Cortex of kidney (tissue), 1 donor: Measurements from ENCODE around the gene CFAP77.

Source experiments
- DNase-seq: peaks from one replicate; lab custom pipeline; 2025; lab: John Stamatoyannopoulos, UW

CFAP77 gene

GRCh38 chr9:132488626-132489025 lies 78.6 kb downstream of the CFAP77 start:
- DNase-seq = no peak

DNA sequence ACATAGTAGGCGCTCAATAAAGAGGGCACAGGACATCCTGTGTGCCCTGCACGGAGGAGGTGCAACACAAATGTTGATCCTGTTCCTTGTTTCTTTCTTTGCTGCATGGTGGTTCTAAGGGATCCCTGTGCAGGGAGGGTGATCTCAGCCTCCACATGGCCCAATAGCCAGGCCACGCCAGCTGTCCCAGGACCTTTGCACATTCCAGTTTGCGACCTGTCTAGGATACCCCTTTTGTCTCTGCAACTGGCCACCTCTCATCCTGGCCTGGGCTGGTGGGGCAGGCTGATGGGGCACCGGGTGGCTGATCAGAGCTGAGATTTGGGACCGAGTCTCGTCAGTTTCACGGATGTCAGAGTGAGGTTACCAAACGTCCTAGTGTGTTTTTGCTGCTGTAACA lies 79.5 kb downstream of the CFAP77 start:
- DNase-seq = no peak

DNA sequence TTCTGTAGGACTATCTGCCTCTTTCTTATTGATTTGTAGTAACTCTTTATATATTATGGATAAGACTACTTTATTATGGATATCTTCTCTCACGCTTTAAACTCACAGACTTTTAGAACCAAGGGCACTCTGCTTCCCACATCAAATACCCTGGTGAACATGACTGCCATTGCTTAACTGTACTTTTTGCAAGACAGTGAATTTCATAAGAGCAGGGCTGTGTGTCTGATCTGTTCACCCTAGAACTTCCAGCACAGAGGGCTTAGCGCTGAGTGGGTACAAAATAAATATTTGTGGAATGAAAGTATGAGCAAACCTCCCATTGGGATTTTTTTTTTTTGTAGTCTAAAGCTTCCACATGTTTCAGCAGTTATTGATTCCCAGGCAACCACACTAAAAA lies 84.8 kb downstream of the CFAP77 start:
- DNase-seq = no peak

- no peak for DNase-seq
Measured at GRCh38 chr9:132497731-132498130, 87.7 kb downstream of the CFAP77 start.

GRCh38 chr9:132498531-132499210 lies 88.7 kb downstream of the CFAP77 start:
- no peak for DNase-seq

DNA sequence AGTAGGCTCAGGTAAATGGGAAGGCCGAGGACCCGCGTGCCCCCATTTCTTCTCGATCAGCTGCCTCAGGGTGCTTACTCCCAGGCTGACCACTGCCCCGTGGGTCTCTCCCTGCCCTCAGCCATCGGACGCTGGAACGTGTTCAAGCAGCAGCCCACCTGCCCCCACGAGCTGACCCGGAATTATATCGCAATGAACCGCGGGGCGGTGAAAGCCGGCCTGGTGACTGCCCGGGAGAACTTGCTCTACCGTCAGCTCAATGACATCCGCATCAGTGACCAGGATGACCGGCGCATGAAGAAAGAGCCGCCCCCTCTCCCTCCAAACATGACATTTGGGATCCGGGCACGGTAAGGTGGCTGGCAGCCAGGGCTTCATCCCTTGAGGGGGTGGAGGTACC lies 89.2 kb downstream of the CFAP77 start:
- no peak for DNase-seq

DNA sequence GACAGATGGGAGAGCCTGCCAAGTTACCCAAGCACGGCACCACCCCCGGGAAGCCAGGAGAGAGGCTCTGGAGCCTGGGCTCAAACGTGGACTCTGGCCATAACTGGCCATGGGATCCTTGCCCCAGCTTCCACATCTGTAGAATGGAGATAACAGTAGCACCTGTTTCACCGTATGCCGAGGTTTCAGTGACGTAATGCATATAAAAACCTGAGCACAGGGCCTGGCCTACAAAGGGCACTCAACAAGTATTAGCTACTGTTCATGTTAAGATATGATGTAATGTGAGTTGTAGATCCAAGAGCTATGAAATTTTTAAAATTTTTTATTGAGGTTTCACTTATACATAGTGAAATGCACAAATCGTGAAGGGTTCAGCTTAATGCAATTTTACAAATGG lies 90.2 kb downstream of the CFAP77 start:
- no peak for DNase-seq

DNA sequence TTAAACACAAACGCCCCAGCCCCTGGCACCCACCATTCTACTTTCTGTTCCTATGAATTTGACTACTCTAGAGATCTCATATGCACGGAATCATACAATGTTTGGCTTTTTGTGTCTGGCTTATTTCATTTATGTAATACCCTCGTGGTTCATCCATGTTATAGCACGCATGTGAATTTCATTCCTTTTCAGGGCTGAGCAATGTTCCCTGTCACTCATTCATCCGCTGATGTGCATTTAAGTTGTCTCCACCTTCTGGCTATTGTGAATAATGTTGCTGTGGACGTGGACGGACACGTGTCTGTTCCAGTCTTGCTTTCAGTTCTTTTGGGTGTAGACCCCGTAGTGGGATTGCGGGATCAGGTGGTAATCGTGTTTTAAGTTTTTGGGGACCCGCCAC lies 92.5 kb downstream of the CFAP77 start:
- DNase-seq = no peak

DNA sequence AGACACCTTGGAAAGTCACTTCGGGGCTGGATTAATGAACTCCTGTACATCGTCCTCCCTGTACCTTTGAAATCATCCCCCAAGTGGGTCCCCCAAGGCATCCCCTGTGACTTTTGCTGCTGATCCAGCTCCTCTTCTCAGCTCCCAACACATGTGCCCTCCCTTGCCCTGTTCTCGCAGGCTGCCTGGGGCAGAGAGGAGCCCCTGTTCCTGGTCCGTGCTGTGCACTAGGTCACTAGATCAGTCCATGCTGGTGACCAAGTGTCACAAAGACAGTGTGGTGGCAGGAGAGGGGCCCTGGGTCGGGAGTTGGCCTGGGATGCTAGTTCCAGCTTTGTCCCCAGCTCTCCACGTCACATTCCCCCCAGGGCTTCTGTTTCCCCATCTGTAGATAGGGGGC lies 93.1 kb downstream of the CFAP77 start:
- no peak for DNase-seq

DNA sequence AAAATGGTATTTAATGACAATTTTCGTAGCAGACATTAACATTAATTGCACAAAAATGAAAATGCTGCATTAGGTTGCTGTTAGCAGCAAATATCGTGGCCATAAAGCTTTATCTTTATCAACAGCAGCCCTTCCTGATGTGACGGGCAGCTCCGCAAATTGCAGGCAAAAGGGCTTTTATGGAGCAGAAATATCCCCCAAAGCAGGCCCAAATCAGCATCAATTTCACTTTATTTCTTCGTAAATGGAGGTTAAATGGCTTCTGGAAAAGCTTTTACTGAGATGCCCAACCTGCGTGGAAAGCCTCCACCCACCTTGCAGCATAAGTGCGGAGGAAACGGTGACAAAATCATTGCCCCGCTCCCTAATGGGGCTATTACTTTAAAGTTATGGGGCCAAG lies 94.5 kb downstream of the CFAP77 start:
- no peak for DNase-seq

GRCh38 chr9:132505991-132506655 lies 96.1 kb downstream of the CFAP77 start:
- DNase-seq = no peak

GRCh38 chr9:132506977-132507669 lies 97.1 kb downstream of the CFAP77 start:
- DNase-seq = no peak

GRCh38 chr9:132507670-132508469 lies 97.9 kb downstream of the CFAP77 start:
- no peak for DNase-seq

DNA sequence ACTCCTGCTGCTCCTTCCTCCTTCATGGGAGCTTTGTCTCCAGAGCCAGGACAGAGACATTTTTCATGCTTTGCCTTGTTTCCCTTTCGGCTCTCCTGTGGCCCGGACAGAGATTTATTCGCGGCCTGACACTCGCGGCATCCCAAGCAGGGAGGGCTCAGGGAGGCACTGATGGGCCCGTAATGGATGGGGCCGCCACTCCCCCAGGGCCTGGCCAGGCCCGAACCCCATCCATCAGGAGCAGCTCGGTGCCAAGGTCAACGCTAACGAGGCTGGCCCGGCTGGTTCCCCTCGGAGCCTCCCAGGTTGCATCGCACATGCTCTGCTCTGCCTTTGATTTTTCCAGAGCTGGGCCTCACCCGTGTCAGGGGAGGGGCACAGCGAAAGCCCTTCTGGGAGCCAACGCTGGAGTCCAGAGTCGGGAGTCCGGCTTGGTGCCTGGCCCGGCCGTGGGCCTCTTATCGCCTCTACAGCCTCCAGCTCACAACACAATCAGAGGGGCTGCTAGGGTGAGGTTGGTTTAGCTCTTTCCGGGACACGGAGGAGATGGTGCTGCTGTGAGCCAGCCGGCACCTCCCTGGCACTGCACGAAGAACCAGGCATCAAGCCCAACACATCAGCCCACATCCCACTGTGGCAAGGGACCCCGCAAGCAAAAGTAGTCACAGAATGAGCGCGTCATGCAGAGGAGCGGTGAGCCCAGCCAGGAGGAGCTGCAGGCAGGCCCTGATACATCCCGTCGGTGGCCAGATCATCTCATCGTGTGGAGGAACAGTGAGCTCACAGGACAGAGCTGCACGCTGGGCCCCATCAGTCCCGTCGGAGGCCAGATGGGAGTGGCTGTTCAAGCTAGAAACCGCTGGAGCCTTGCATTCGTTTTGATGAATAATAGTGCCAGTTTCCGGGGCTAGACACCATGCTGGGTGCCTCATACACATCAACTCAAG lies 100.2 kb downstream of the CFAP77 start:
- no peak for DNase-seq

DNA sequence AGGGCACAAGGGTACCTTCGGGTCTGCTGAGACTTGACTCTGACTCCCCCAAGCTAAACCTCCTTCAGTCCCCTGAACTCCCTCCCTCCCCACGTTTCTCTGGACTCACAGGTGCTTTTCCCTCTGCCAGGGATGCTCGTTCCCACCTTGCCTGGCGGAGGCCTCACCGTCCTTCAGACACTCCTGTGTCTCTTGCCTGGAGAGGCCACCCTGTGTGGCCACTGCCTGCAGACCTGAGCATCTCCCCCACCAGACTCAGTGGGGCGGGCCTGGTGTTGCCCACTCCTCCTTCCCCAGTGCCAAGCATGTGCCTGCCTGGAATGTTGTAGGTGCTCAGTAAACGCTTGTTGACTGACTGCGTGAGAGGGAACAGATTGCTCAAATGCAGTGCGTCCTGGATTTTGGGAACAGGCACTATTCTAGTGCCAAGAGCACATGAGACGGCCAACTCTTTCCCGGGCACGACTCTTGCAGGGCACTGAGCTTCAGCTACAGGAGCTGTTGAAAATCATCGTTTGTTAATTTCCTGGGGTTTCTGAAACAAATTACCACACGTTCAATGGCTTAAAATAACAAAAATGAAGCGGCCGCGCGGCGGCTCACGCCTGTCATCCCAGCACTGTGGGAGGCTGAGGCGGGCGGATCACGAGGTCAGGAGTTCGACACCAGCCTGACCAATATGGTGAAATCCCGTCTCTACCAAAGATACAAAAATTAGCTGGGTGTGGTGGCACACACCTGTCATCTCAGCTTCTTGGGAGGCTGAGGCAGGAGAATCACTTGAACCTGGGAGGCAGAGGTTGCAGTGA lies 101.4 kb downstream of the CFAP77 start:
- DNase-seq = no peak

DNA sequence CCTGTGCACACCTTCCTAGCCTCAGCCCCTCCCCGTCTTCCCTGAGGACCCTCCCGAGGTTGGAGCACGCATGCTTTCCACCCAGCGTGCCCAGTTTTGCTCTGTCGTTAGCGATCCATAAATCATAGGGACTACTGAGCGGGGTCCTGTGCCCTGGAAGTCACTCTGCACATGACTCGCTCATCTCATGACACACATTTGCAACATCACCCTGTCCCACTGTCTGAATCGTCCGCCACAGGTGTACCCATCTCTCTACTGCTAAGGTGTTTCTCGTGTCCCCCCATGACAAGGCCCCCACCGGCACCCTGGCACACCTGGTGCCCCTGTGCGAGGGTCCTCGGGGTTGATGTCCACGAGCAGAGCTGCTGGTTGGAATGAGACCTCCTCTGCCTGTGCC lies 103.4 kb downstream of the CFAP77 start:
- DNase-seq = no peak

DNA sequence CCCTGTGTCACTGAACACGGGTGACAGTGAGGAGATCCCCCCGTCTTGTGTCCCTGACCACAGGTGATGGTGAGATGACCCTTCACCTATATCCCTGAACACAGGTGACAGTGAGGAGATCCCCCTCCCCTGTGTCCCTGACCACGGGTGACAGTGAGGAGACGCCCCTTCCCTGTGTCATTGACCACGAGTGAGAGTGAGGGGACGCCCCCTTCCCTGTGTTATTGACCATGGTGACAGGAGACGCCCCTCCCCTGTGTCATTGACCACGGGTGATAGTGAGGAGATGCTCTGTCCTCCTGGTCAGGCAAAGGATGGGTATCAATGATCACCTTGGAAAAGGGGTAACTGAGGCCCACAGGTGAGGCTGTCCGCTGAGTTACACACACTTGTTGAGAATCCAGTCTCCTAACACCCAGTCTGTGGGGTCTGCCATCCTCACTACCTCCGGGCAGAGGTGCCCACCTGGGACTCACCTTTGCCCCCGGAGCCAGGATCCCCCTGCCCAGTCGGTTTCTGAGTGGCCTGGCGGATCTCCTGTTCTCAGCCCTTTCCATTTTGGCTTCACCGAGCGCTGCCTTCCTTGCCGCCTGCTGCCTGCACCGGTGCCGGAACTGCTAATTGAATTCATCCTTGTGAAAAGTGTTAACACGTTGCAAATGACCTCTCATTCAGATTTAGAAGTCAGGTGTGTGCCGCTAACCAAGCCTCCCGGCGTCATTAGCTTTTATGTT lies 104.2 kb downstream of the CFAP77 start:
- DNase-seq = no peak

- no peak for DNase-seq
Measured at GRCh38 chr9:132514821-132515220, 104.8 kb downstream of the CFAP77 start.

GRCh38 chr9:132516301-132516700 lies 106.3 kb downstream of the CFAP77 start:
- no peak for DNase-seq

DNA sequence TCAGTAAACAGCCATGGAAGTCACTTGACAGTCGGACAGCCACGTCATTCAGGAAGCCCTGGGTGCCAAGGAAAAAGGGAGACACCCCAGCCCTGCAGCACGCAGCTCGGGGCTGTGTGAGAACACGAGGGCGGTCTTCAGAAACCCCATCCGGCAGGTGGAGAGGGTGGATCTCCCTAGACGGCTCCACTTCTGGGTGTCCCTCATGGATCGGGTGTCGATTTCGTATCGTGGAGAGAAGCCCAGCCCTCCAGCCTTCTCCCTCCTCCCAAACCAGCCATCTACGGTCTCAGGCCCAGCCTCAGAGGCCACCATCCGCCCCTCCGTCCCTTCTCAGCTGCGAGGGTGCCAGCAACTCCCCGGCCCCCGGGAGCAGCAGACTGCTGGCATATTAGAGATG lies 106.9 kb downstream of the CFAP77 start:
- DNase-seq = no peak
